H9 (cell line): ENCODE measurements around the gene ZNF823. TPM values are rescaled to one million over a fixed set of nuclear protein-coding genes. Genes with fewer than 3 reads are reported as not detected.

Experiments
- DNase-seq: peaks from one replicate; pipeline ENCODE4 v3.0.0-alpha.2; 2017
- H2AFZ ChIP-seq: one replicate; pipeline ENCODE4 v1.6.1; 2013; ENCODE audit warnings: mild to moderate bottlenecking, low read length, control low read depth, moderate library complexity
- H2AK5ac ChIP-seq: 2 replicates; pipeline ENCODE4 v1.6.1; 2013; ENCODE audit warnings: low read length, control low read depth, mixed read lengths; ENCODE audit not compliant: insufficient read length
- H2BK120ac ChIP-seq: one replicate; pipeline ENCODE4 v1.6.1; 2013; ENCODE audit warnings: low read depth, mild to moderate bottlenecking, low read length, control low read depth, inconsistent platforms; ENCODE audit not compliant: poor library complexity, severe bottlenecking
- H2BK12ac ChIP-seq: 2 replicates; pipeline ENCODE4 v1.6.1; 2013; ENCODE audit warnings: low read length, control low read depth, mixed read lengths, low read depth; ENCODE audit not compliant: insufficient read length
- H2BK15ac ChIP-seq: 2 replicates; pipeline ENCODE4 v1.6.1; 2013; ENCODE audit warnings: low read depth, low read length, control low read depth
- H2BK20ac ChIP-seq: one replicate; pipeline ENCODE4 v1.6.1; 2013; ENCODE audit warnings: low read depth, mild to moderate bottlenecking, low read length, control low read depth, inconsistent platforms; ENCODE audit not compliant: poor library complexity, severe bottlenecking
- H2BK5ac ChIP-seq: 2 replicates; pipeline ENCODE4 v1.6.1; 2013; ENCODE audit warnings: low read length, control low read depth, mixed read lengths; ENCODE audit not compliant: insufficient read length
- H3K14ac ChIP-seq: 2 replicates; pipeline ENCODE4 v1.6.1; 2013; ENCODE audit warnings: low read length, control low read depth; ENCODE audit not compliant: insufficient read depth
- H3K18ac ChIP-seq: 2 replicates; pipeline ENCODE4 v1.6.1; 2013; ENCODE audit warnings: low read depth, mild to moderate bottlenecking, mixed read lengths, low read length, control low read depth; ENCODE audit not compliant: insufficient read length
- H3K23ac ChIP-seq: 2 replicates; pipeline ENCODE4 v1.6.1; 2013; ENCODE audit warnings: low read length, control low read depth, mixed read lengths, low read depth; ENCODE audit not compliant: insufficient read length
- H3K23me2 ChIP-seq: 2 replicates; pipeline ENCODE4 v1.6.1; 2013; ENCODE audit warnings: low read depth, mild to moderate bottlenecking, mixed read lengths, low read length, control low read depth; ENCODE audit not compliant: insufficient read length, poor library complexity, severe bottlenecking
- H3K27ac ChIP-seq: 2 replicates; pipeline ENCODE4 v1.5.1; 2013; ENCODE audit warnings: low read length, control low read depth, mixed read lengths, low read depth; ENCODE audit not compliant: insufficient read length
- H3K27me3 ChIP-seq: 2 replicates; pipeline ENCODE4 v1.6.1; 2013; ENCODE audit warnings: low read length, control low read depth, inconsistent platforms; ENCODE audit not compliant: insufficient read depth
- H3K4ac ChIP-seq: 2 replicates; pipeline ENCODE4 v1.6.1; 2013; ENCODE audit warnings: low read depth, mild to moderate bottlenecking, control low read depth, inconsistent platforms, low read length, moderate library complexity
- H3K4me1 ChIP-seq: 2 replicates; pipeline ENCODE4 v1.6.1; 2013; ENCODE audit warnings: low read length, control low read depth, inconsistent platforms; ENCODE audit not compliant: insufficient read depth
- H3K4me2 ChIP-seq: 2 replicates; pipeline ENCODE4 v1.6.1; 2013; ENCODE audit warnings: low read length, control low read depth, mixed read lengths; ENCODE audit not compliant: insufficient read length, insufficient read depth
- H3K56ac ChIP-seq: 2 replicates; pipeline ENCODE4 v1.6.1; 2013; ENCODE audit warnings: low read depth, mild to moderate bottlenecking, mixed read lengths, low read length, control low read depth; ENCODE audit not compliant: insufficient read length
- H3K79me1 ChIP-seq: 2 replicates; pipeline ENCODE4 v1.6.1; 2013; ENCODE audit warnings: low read depth, mild to moderate bottlenecking, moderate library complexity, low read length, control low read depth, inconsistent platforms; ENCODE audit not compliant: insufficient read depth, poor library complexity, severe bottlenecking
- H3K79me2 ChIP-seq: 2 replicates; pipeline ENCODE4 v1.6.1; 2013; ENCODE audit warnings: low read length, control low read depth, inconsistent platforms; ENCODE audit not compliant: insufficient read depth
- H3K9ac ChIP-seq: 2 replicates; pipeline ENCODE4 v1.6.1; 2013; ENCODE audit warnings: low read length, control low read depth, mixed read lengths; ENCODE audit not compliant: insufficient read length; ENCODE audit errors: extremely low read depth
- H3K9me3 ChIP-seq: one replicate; pipeline ENCODE4 v1.6.1; 2013; ENCODE audit warnings: low read depth, low read length, inconsistent platforms; ENCODE audit not compliant: control insufficient read depth
- H3T11ph ChIP-seq: one replicate; pipeline ENCODE4 v1.6.1; 2013; ENCODE audit warnings: mild to moderate bottlenecking, low read length, control low read depth, inconsistent platforms
- H4K20me1 ChIP-seq: one replicate; pipeline ENCODE4 v1.6.1; 2013; ENCODE audit not compliant: control insufficient read depth, insufficient read length, insufficient read depth
- H4K5ac ChIP-seq: 2 replicates; pipeline ENCODE4 v1.6.1; 2013; ENCODE audit warnings: low read depth, mild to moderate bottlenecking, mixed read lengths, low read length, control low read depth; ENCODE audit not compliant: insufficient read length
- H4K8ac ChIP-seq: replicated peaks from 2 replicates; pipeline ENCODE4 v1.6.1; 2013; ENCODE audit warnings: low read length, control low read depth, mixed read lengths, low read depth; ENCODE audit not compliant: insufficient read length
- H4K91ac ChIP-seq: 2 replicates; pipeline ENCODE4 v1.6.1; 2013; ENCODE audit warnings: low read depth, mild to moderate bottlenecking, moderate library complexity, mixed read lengths, low read length, control low read depth; ENCODE audit not compliant: insufficient read length
- H3K27ac Mint-ChIP-seq, 3 experiments: 2 replicates in 2 of 3; 3 replicates in 1 of 3; pipeline ENCODE4 v1.8.0; 2020 to 2021; ENCODE audit warnings: mixed read lengths in 3 of 3, mild to moderate bottlenecking in 1 of 3, moderate library complexity in 1 of 3
- H3K27me3 Mint-ChIP-seq: 2 replicates; pipeline ENCODE4 v1.8.0; 2021; ENCODE audit warnings: low read depth, mild to moderate bottlenecking, moderate library complexity, mixed read lengths
- H3K36me3 Mint-ChIP-seq, 3 experiments: 2 replicates in 2 of 3; 3 replicates in 1 of 3; pipeline ENCODE4 v1.8.0; 2020 to 2021; ENCODE audit warnings: low read depth in 3 of 3, mixed read lengths in 3 of 3; ENCODE audit not compliant: insufficient read depth in 1 of 3
- H3K4me1 Mint-ChIP-seq, 2 experiments: 2 replicates each; pipeline ENCODE4 v1.8.0; 2020; ENCODE audit warnings: mixed read lengths in 2 of 2
- H3K4me3 Mint-ChIP-seq, 2 experiments: 2 replicates in 1 of 2; 3 replicates in 1 of 2; pipeline ENCODE4 v1.8.0; 2020 to 2021; ENCODE audit warnings: mild to moderate bottlenecking in 2 of 2, mixed read lengths in 2 of 2, moderate library complexity in 1 of 2
- H3K9me3 Mint-ChIP-seq, 2 experiments: 2 replicates in 1 of 2; 3 replicates in 1 of 2; pipeline ENCODE4 v1.8.0; 2020; ENCODE audit warnings: mild to moderate bottlenecking in 2 of 2, mixed read lengths in 2 of 2, moderate library complexity in 1 of 2
- WGBS: extraction: QIAGEN DNeasy Blood & Tissue Kit; methylation state at CpG from one replicate; pipeline ENCODE4 v1.1.7; 2013; ENCODE audit warnings: missing lambda C conversion rate, low lambda C conversion rate, mixed read lengths; ENCODE audit not compliant: insufficient read length; ENCODE audit errors: extremely low coverage; 5-methylcytosine and 5-hydroxymethylcytosine counted together
- total RNA-seq: library from RNA; stranded (reverse); gene quantifications from 2 replicates; pipeline ENCODE4 v1.2.1, GENCODE V29; 2021
- TF ChIP-seq, protein P1 (sequence below): fragments of 200-600 bp; sonication (generic); conservative IDR thresholded peaks from 3 replicates; pipeline ENCODE4 v1.8.0; 2021; ENCODE audit warnings: antibody characterized with exemption, mild to moderate bottlenecking

The ZNF823 gene
- total RNA-seq, 1 experiment from 2014 or later, result 2.5 TPM

DNA sequence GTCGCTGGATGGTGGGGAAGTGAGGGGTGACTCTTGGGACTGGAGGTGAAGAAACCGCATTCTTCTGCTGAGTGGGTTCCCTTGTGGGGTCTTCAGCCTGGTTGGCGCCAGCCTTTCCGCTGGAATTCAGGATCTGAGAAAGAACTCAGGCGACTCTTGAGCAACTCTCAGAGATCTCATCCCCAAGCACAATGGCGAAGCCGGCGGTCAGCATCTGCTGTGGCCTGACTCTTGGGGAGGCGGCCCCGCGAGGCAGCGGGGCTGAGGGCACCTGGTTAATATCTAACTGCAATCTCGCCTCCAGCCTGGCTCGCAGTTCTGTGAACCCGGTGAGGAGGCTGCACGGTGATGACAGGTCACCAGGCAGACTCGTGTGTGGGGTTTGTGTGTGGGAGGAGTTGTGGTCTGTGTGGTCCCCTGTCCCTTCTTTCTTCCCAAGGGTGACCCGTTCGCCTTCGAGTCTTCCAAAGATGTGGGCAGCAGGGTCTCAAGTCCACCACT lies 28.9 kb upstream of the ZNF823 start:
- Histone ChIP-seq H3K79me2 (no peaks in the 10 kb centered on the region), H3K27me3 (peaks cover 9% of the 10 kb centered on the region; the same call in 1 of the 2 replicates), H3K23me2 (peaks cover 12% of the 10 kb centered on the region), H4K8ac (no peak overlapping the region), H4K5ac (no peak overlapping the region), H3K79me1 (no peaks in the 10 kb centered on the region), H3K27ac (no peak overlapping the region), H3K18ac (no peak overlapping the region), H3K4ac (no peak overlapping the region), H4K91ac (no peak overlapping the region), H3K4me1 (no peaks in the 10 kb centered on the region), H3K56ac (no peak overlapping the region), H2AK5ac (no peak overlapping the region), H3K23ac (no peak overlapping the region), H2BK20ac (no peak overlapping the region), H4K20me1 (no peaks in the 10 kb centered on the region), H2BK12ac (peak overlapping the region; percentile 53), H2BK120ac (no peak overlapping the region), H3K14ac (no peak overlapping the region), H2AFZ (no peak overlapping the region), H3K4me2 (peak overlapping the region; percentile 59), H3T11ph (no peak overlapping the region), H3K9me3 (no peaks in the 10 kb centered on the region), H2BK5ac (no peak overlapping the region), H3K9ac (no peak overlapping the region), H2BK15ac (no peak overlapping the region)
- peaks cover 3% of the 10 kb centered on the region in 2 experiments; a peak in 3 of 4 replicates for H3K4me1 Mint-ChIP-seq
- H3K36me3 Mint-ChIP-seq, result peaks cover 4 to 16% (median 8%) of the 10 kb centered on the region in 3 experiments; a peak in 6 of 7 replicates
- DNase-seq, result no peak
- no CpG with 5 or more reads among the region's 20 CpGs for WGBS
- H3K9me3 Mint-ChIP-seq, result peaks cover 32 to 40% of the 10 kb centered on the region in 2 experiments
- peak overlapping the region; percentile 90 to 95 for H3K4me3 Mint-ChIP-seq
- H3K27me3 Mint-ChIP-seq, result peaks cover 64% of the 10 kb centered on the region
- H3K27ac Mint-ChIP-seq, result no peak overlapping the region
- TF ChIP-seq, protein P1, sequence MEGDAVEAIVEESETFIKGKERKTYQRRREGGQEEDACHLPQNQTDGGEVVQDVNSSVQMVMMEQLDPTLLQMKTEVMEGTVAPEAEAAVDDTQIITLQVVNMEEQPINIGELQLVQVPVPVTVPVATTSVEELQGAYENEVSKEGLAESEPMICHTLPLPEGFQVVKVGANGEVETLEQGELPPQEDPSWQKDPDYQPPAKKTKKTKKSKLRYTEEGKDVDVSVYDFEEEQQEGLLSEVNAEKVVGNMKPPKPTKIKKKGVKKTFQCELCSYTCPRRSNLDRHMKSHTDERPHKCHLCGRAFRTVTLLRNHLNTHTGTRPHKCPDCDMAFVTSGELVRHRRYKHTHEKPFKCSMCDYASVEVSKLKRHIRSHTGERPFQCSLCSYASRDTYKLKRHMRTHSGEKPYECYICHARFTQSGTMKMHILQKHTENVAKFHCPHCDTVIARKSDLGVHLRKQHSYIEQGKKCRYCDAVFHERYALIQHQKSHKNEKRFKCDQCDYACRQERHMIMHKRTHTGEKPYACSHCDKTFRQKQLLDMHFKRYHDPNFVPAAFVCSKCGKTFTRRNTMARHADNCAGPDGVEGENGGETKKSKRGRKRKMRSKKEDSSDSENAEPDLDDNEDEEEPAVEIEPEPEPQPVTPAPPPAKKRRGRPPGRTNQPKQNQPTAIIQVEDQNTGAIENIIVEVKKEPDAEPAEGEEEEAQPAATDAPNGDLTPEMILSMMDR, result no peak
